GM18870 (cell line): Measurements from ENCODE around the gene RAB6B.

Source experiments
- ATAC-seq: cut with Tn5 transposase; IDR thresholded peaks from one replicate; pipeline ENCODE4 v1.9.1; 2021; ENCODE audit warnings: moderate library complexity; ENCODE audit not compliant: unreplicated experiment

RAB6B gene

DNA sequence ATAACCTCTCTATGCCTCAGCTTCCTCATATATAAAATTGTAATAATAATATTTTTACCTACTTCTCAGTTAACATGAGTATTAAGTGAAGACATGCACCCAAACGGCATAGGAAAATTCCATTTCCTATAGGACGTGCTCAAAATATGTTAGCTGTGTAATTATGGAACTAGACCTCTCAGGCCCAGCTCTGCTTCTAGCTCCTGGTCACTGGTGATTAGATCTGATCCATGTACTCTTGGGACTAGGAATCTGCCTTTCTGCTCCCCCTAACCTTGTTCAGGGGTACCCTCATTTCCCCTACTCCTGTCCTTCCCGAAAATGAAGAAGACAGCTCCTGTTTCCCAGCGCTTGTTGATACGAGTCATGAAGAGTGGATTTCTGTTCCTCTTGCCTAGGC is 119.8 kb downstream of the RAB6B start:
- ATAC-seq, result no peak

DNA sequence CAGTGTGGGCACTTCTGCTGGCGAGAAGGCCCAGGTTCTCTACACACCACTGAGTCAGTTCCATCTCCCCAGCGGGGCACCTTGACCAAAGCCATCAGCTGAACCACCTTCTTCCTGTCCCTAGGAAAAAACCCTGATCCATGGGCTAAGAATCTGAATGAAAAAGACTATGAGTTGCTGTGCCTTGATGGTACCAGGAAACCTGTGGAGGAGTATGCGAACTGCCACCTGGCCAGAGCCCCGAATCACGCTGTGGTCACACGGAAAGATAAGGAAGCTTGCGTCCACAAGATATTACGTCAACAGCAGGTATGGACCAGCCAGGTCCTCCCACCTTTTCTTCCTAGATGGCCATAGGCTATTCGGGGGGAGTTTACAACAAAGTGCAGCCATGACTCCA is 120.4 kb downstream of the RAB6B start:
- no peak for ATAC-seq
